Stimulated activated CD4-positive, alpha-beta T cell treated with anti-CD3 and anti-CD28 coated beads, TNF-alpha, amount 100 ng/mL, for 4 hours (primary cell): ENCODE measurements around the gene TPP1.

Experiments used
- DNase-seq, 3 experiments: peaks; one replicate each; pipeline ENCODE4 v3.0.0-alpha.2; 2020; ENCODE audit warnings: low read depth in 3 of 3

TPP1 gene

GRCh38 chr11:6619004-6619745 is at the start of gene TPP1:
TSS of gene TPP1 (minus strand) at chr11:6619422. CDS start at chr11:6619400, 22 bp downstream.
- peak; percentile 68 to 84 (median 80) for DNase-seq

- DNase-seq = no peak
Observed at GRCh38 chr11:6667733-6668374, 48.6 kb upstream of the TPP1 start.

DNA sequence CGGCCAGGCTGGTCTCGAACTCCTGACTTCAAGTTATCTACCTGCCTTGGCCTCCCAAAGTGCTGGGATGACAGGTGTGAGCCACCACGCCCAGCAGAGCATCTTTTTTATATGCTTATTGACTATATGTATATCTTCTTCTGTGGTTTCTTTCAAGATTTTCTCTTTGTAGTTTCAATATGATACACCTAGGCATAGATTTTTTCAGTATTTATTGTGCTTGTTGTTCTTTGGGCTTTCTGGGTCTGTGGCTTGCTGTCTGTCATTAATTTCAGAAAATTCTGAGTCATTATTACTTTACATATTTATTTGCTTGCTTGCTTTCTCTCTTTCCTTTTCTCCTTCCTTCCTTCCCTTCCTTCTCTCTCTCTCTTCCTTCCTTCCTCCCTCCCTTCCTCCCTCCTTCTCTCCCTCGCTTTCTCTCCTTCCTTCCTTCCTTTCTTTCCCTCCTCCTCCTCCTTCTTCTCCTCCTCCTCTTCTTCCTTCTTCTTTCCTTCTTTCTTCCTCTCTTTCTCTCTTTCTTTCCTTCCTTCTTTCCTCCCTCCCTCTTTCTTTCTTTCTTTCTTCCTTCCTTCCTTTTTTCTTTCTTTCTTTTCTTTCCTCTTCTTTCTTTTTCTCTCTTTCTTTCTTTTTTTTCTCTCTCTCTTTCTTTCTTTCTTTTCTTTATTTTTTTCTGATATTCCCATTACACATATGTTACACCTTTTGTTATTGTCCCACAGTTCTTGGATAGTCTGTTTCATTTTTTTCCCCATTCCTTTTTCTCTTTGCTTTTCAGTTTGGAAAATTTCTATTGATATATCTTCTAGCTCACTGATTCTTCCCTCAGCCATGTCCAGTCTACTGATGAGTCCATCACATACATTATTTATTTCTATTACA is 47.3 kb upstream of the TPP1 start:
- no peak for DNase-seq

GRCh38 chr11:6664551-6664950 is 45.3 kb upstream of the TPP1 start:
- DNase-seq = no peak

DNA sequence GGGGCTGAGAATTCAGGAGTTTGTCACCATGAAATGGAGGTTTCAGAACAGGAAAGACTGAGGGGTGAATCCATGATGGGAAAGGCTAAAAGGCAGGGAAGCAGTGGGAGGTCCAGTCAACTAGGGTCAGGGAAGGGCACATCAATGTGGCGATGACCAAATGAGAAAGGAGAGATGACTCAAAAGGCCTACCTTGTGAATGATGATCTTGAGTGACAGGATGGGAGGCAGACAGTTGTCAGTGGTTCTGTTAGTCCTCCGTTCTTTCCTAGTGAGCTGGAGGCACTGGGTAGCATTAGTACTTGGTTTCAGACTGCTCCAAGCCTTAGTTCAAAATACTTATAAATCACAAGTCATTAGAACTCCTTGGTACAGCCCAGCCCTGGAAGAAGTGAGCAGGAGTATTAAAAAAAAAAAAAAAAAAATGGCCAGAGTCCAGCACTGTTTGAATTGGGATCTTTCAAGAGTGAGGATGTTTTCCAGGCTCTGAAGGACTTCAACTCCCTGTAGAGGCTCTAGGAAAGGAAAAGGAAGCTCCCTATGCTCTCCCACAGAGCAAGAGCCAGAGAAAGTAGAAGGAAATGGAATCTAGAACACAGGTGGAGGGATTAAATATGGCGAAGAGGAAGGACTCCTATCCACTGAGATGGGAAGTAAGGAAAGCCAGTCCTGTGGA is 44.7 kb upstream of the TPP1 start:
- no peak for DNase-seq

GRCh38 chr11:6660712-6661111 is 41.5 kb upstream of the TPP1 start:
- no peak for DNase-seq

- DNase-seq = no peak
Observed at GRCh38 chr11:6658647-6659046, 39.4 kb upstream of the TPP1 start.

- no peak for DNase-seq
Observed at GRCh38 chr11:6657346-6657745, 38.1 kb upstream of the TPP1 start.

- no peak for DNase-seq
Observed at GRCh38 chr11:6656936-6657335, 37.7 kb upstream of the TPP1 start.

GRCh38 chr11:6656584-6656915 is 37.3 kb upstream of the TPP1 start:
- DNase-seq = no peak

DNA sequence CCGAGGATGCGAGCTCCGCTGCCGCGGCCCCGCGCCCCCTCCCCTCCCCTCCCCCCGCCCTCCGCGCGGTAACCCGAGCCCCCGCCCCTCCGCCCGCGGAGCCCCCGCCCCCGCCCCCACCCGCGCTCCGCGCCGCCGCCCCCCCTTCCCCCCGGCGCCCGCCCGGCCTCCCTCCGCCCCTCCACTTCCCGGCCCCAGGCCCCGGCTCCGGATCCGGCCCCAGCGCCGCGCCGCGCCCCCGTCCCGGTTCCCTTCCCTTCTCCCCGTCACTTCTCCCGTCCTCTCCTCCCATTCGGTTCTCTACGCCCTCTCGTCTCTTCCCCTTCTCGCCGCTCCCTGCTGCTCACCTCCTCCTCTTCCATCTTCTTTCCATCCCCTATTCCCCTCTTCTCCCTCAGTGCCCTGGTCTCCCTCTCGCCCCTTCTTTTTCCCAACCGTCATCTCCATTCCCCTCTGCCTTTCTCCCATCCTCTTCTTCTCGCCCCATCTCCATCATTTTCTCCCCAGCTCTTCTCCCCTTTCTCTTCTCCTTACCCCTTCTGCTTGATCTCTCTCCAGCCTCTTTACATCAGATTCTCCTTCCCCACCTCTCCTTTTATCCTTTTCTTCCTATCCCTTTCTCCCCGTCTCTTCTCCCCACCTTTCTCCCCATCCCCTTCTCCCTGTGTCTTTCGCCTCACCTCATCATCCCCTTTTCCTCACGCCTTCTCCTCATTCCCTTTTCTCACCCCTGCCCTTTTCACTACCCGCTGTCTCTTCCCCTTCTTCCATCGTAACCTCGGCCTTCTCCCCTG is 36.8 kb upstream of the TPP1 start, which contains the start of gene DCHS1:
TSS of gene DCHS1 (minus strand) at position 20 of the 794 bp plus-strand sequence. CDS start 14,196 bp downstream, outside the sequence.
- DNase-seq = no peak

- DNase-seq = no peak
Observed at GRCh38 chr11:6655020-6655789, 36.0 kb upstream of the TPP1 start.

DNA sequence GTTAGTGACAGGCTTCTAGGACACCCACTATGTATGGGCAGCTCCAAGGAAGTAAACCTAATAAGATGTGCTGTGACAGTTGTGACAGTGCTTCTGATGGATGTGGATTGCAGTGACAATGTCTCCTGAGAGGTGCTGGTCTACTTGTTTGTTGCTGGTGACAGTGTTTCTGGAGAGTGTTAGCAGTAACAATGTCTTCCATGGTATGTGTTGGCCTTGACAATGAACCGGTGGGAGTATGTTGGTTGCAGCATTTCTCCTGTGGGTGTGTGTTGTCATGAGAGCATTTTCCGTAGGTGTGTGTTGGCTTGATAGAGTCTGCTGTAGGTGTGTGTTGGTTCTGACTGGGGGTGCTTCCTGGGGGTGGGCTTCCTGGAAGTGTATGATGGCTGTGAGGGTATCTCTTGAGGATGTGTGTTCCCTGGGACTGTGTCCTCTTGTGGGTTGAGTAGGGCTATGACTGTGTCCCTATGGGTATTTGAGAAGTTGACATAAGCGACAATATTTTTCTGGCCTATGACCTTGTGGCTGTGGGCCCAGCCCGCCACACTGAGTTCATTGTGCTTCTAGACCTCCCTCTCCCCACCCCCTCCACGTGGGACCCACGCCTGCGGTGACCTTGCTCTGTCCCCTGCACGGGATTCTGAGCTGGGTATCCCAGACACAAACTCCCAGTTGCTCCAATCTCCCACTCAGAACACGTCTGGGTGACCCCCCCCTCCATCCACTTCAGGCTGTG is 35.2 kb upstream of the TPP1 start:
- no peak for DNase-seq

- no peak for DNase-seq
Observed at GRCh38 chr11:6653656-6654055, 34.4 kb upstream of the TPP1 start.

- no peak for DNase-seq
Observed at GRCh38 chr11:6653097-6653496, 33.9 kb upstream of the TPP1 start.

- no peak for DNase-seq
Observed at GRCh38 chr11:6652182-6652581, 33.0 kb upstream of the TPP1 start.

DNA sequence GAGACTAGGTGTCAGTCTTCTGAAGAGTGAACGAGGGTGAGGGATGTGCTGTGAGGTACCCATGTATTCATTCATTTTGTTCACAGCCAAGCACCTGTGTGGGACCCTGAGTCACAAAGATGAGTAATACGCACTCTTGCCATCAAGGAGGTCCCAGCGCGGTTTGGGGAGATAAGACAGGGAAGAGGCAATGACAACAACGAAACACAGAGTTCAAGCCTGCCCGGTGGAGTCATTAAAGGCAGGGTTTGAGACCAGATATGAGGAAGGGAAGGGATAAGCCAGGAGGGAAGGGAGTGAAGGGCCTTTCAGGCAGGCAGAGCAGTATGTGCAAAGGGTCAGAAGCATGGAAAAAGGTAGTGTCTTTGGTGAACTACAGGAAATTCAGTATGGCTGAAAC is 31.8 kb upstream of the TPP1 start:
- no peak for DNase-seq

- no peak for DNase-seq
Observed at GRCh38 chr11:6650104-6650503, 30.9 kb upstream of the TPP1 start.

GRCh38 chr11:6648501-6648900 is 29.3 kb upstream of the TPP1 start:
- no peak for DNase-seq

GRCh38 chr11:6647836-6648235 is 28.6 kb upstream of the TPP1 start:
- no peak for DNase-seq
